ENCODE measurements around the gene ZNF343.
"Not testable (repeated sequence)": the region's sequence is repeated elsewhere in the genome, so short reads cannot be mapped to it uniquely, and the experiment has no call there.

The ZNF343 gene

GRCh38 chr20:2508631-2509467 is at the start of gene ZNF343:
TSS of gene ZNF343 (minus strand) at chr20:2508915. CDS start at chr20:2493895, 15,020 bp downstream.
- DNase-seq (ENCODE audit: low spot score): peak; percentile 97

GRCh38 chr20:2557873-2558580 is 49.3 kb upstream of the ZNF343 start:
- DNase-seq (ENCODE audit: low spot score): no peak

- DNase-seq (ENCODE audit: low spot score): no peak
Observed at GRCh38 chr20:2545594-2545993, 36.9 kb upstream of the ZNF343 start.

GRCh38 chr20:2544211-2544610 is 35.5 kb upstream of the ZNF343 start:
- no peak for DNase-seq (ENCODE audit: low spot score)

GRCh38 chr20:2542361-2542760 is 33.6 kb upstream of the ZNF343 start:
- no peak for DNase-seq (ENCODE audit: low spot score)

GRCh38 chr20:2541940-2542339 is 33.2 kb upstream of the ZNF343 start:
- DNase-seq (ENCODE audit: low spot score): no peak

- DNase-seq (ENCODE audit: low spot score): peak; percentile 97
Observed at GRCh38 chr20:2538931-2539720, 30.4 kb upstream of the ZNF343 start.

GRCh38 chr20:2538356-2538755 is 29.6 kb upstream of the ZNF343 start:
- DNase-seq (ENCODE audit: low spot score): no peak

GRCh38 chr20:2537101-2537500 is 28.4 kb upstream of the ZNF343 start:
- no peak for DNase-seq (ENCODE audit: low spot score)

- DNase-seq (ENCODE audit: low spot score): no peak
Observed at GRCh38 chr20:2536560-2536986, 27.9 kb upstream of the ZNF343 start, which contains the start of gene TMC2. TSS of gene TMC2 (plus strand) at chr20:2536573. CDS start at chr20:2536622, 49 bp downstream.

GRCh38 chr20:2535711-2536559 is 27.2 kb upstream of the ZNF343 start:
- DNase-seq (ENCODE audit: low spot score): no peak

GRCh38 chr20:2533118-2533517 is 24.4 kb upstream of the ZNF343 start:
- DNase-seq (ENCODE audit: low spot score): no peak

- DNase-seq (ENCODE audit: low spot score): no peak
Observed at GRCh38 chr20:2528671-2529271, 20.1 kb upstream of the ZNF343 start.

GRCh38 chr20:2527762-2528161 is 19.0 kb upstream of the ZNF343 start:
- DNase-seq (ENCODE audit: low spot score): no peak

GRCh38 chr20:2526218-2526583 is 17.5 kb upstream of the ZNF343 start:
- DNase-seq (ENCODE audit: low spot score): not testable (repeated sequence)

- DNase-seq (ENCODE audit: low spot score): no peak
Observed at GRCh38 chr20:2524709-2525506, 16.2 kb upstream of the ZNF343 start.

- peak; percentile 68 for DNase-seq (ENCODE audit: low spot score)
Observed at GRCh38 chr20:2523919-2524708, 15.4 kb upstream of the ZNF343 start.

- not testable (repeated sequence) for DNase-seq (ENCODE audit: low spot score)
Observed at GRCh38 chr20:2522826-2523429, 14.2 kb upstream of the ZNF343 start.

Measured in COLO829 (cell line).